SU-DHL-6 (cell line): ENCODE data around the gene ZBP1.

Source experiments
- H2AFZ ChIP-seq: fragments of 200-600 bp; sonication (generic); 2 replicates; pipeline ENCODE4 v1.6.1; 2014; ENCODE audit warnings: low read depth, mild to moderate bottlenecking, moderate library complexity, mixed read lengths, antibody characterized with exemption, low read length; ENCODE audit not compliant: severe bottlenecking
- H3F3A ChIP-seq: fragments of 200-600 bp; shearing (Covaris generic); 2 replicates; pipeline ENCODE4 v1.6.0; 2016; ENCODE audit warnings: antibody characterized with exemption, mild to moderate bottlenecking; ENCODE audit not compliant: insufficient read depth
- H3K27ac ChIP-seq: fragments of 200-600 bp; sonication (generic); 2 replicates; pipeline ENCODE4 v1.5.1; 2016; ENCODE audit warnings: low read depth, mild to moderate bottlenecking, low read length, moderate library complexity, mixed read lengths
- H3K27me3 ChIP-seq: fragments of 200-600 bp; sonication (generic), shearing (Covaris generic); 2 replicates; pipeline ENCODE4 v1.6.0; 2014; ENCODE audit warnings: mild to moderate bottlenecking, low read length
- H3K36me3 ChIP-seq: fragments of 200-600 bp; sonication (generic); 2 replicates; pipeline ENCODE4 v1.6.1; 2014; ENCODE audit warnings: mild to moderate bottlenecking, low read length, mixed read lengths
- H3K4me2 ChIP-seq: fragments of 300-600, 200-600 bp; shearing (Covaris generic), sonication (generic); 2 replicates; pipeline ENCODE4 v1.6.0; 2014; ENCODE audit warnings: low read length, low read depth, mild to moderate bottlenecking; ENCODE audit not compliant: poor library complexity, severe bottlenecking
- H3K4me3 ChIP-seq: fragments of 200-600 bp; sonication (generic); 2 replicates; pipeline ENCODE4 v1.5.1; 2014; ENCODE audit warnings: antibody characterized with exemption, low read length, mild to moderate bottlenecking, mixed read lengths; ENCODE audit not compliant: insufficient read depth, poor library complexity, severe bottlenecking
- H3K79me2 ChIP-seq: fragments of 200-600 bp; sonication (generic); 2 replicates; pipeline ENCODE4 v1.6.1; 2014; ENCODE audit warnings: mild to moderate bottlenecking, low read length, moderate library complexity; ENCODE audit not compliant: insufficient read depth
- H3K9ac ChIP-seq: fragments of 200-600 bp; sonication (generic); 2 replicates; pipeline ENCODE4 v1.7.0; 2014; ENCODE audit warnings: mild to moderate bottlenecking, low read length
- H3K9me2 ChIP-seq: fragments of 200-600 bp; sonication (generic); replicated peaks from 2 replicates; pipeline ENCODE4 v1.6.1; 2014; ENCODE audit warnings: low read length; ENCODE audit not compliant: insufficient read depth
- H3K9me3 ChIP-seq: fragments of 200-600 bp; sonication (generic); 2 replicates; pipeline ENCODE4 v1.6.1; 2014; ENCODE audit warnings: low read length, mixed read lengths; ENCODE audit not compliant: insufficient read depth
- H4K20me1 ChIP-seq: fragments of 200-600 bp; sonication (generic); 2 replicates; pipeline ENCODE4 v1.6.1; 2014; ENCODE audit warnings: low read depth, mild to moderate bottlenecking, antibody characterized with exemption, low read length, moderate library complexity, mixed read lengths
- CTCF ChIP-seq: fragments of 200-600 bp; sonication (generic); IDR thresholded peaks from one replicate; pipeline ENCODE4 v1.5.1; 2017; ENCODE audit warnings: antibody characterized with exemption, mild to moderate bottlenecking, low read length, moderate library complexity; ENCODE audit not compliant: insufficient read depth, poor library complexity, severe bottlenecking
- EZH2phosphoT487 ChIP-seq: fragments of 200-600 bp; sonication (generic), shearing (Covaris generic); conservative IDR thresholded peaks from 2 replicates; pipeline ENCODE4 v1.6.1; 2018; ENCODE audit warnings: mild to moderate bottlenecking, antibody characterized with exemption, low read length, moderate library complexity, mixed read lengths

The ZBP1 gene

GRCh38 chr20:57609086-57609841, 11.0 kb downstream of the ZBP1 start:
- no peaks in the 10 kb centered on the region for H3K36me3 ChIP-seq
- H3K9ac ChIP-seq: no peak overlapping the region
- H3K9me3 ChIP-seq: no peaks in the 10 kb centered on the region
- H3K27me3 ChIP-seq: no peaks in the 10 kb centered on the region
- no peak overlapping the region for H2AFZ ChIP-seq
- no peaks in the 10 kb centered on the region for H3K79me2 ChIP-seq
- H3K27ac ChIP-seq: no peak overlapping the region
- H4K20me1 ChIP-seq: no peaks in the 10 kb centered on the region
- no peak overlapping the region for H3K4me3 ChIP-seq
- no peaks in the 10 kb centered on the region for H3K9me2 ChIP-seq
- H3K4me2 ChIP-seq: no peak overlapping the region
- no peaks in the 10 kb centered on the region for H3F3A ChIP-seq
- TF ChIP-seq EZH2phosphoT487 (no peak), CTCF (no peak)

- no peaks in the 10 kb centered on the region for H3F3A ChIP-seq
- no peak overlapping the region for H3K4me2 ChIP-seq
- no peak overlapping the region for H3K27ac ChIP-seq
- no peak overlapping the region for H3K9ac ChIP-seq
- H3K9me3 ChIP-seq: no peaks in the 10 kb centered on the region
- H2AFZ ChIP-seq: no peak overlapping the region
- H4K20me1 ChIP-seq: no peaks in the 10 kb centered on the region
- no peaks in the 10 kb centered on the region for H3K9me2 ChIP-seq
- H3K36me3 ChIP-seq: no peaks in the 10 kb centered on the region
- no peaks in the 10 kb centered on the region for H3K79me2 ChIP-seq
- H3K27me3 ChIP-seq: no peaks in the 10 kb centered on the region
- TF ChIP-seq CTCF (no peak), EZH2phosphoT487 (no peak)
- no peak overlapping the region for H3K4me3 ChIP-seq
Measured at GRCh38 chr20:57608516-57608915, 11.7 kb downstream of the ZBP1 start.

- H3K4me3 ChIP-seq: no peak overlapping the region
- no peak overlapping the region for H2AFZ ChIP-seq
- H3K27ac ChIP-seq: no peak overlapping the region
- TF ChIP-seq CTCF (no peak), EZH2phosphoT487 (no peak)
- no peak overlapping the region for H3K9ac ChIP-seq
- H3K9me2 ChIP-seq: no peaks in the 10 kb centered on the region
- no peaks in the 10 kb centered on the region for H4K20me1 ChIP-seq
- H3K27me3 ChIP-seq: no peaks in the 10 kb centered on the region
- no peak overlapping the region for H3K4me2 ChIP-seq
- no peaks in the 10 kb centered on the region for H3K36me3 ChIP-seq
- no peaks in the 10 kb centered on the region for H3K79me2 ChIP-seq
- H3K9me3 ChIP-seq: no peaks in the 10 kb centered on the region
- H3F3A ChIP-seq: no peaks in the 10 kb centered on the region
Measured at GRCh38 chr20:57605878-57606277, 14.3 kb downstream of the ZBP1 start.
